HG03457 (cell line): ENCODE measurements around the gene LINS1.
"Not testable (repeated sequence)": the region's sequence is repeated elsewhere in the genome, so short reads cannot be mapped to it uniquely, and the experiment has no call there.

Experiments used
- ATAC-seq: cut with Tn5 transposase; IDR thresholded peaks from one replicate; pipeline ENCODE4 v1.9.1; 2021; ENCODE audit warnings: moderate number of reproducible peaks; ENCODE audit not compliant: unreplicated experiment

Gene LINS1

GRCh38 chr15:100602823-100603393 lies 924 bp upstream of the LINS1 start:
- ATAC-seq = peak; percentile 43

DNA sequence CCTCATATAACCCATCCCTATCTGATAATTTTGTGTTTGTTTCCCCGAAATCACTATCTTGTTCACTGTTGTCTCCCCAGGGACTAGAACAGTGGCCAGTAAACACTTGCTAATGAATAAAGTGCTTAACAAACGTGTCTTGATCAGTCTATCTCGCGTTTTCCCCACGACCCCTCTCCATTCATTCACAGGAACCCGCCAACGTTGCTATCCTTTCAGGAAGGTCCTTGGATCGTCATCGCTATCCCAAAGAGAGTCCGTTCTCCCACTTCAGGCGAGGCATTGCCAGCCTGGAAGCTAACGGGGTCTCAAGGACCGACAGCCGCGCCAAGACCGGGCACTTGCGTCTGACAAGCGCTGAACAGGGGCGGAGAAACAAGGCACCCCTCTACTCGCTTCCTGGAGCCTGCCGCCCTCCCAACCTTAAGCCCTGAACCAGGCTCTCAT lies 344 bp downstream of the LINS1 start:
- ATAC-seq = no peak

DNA sequence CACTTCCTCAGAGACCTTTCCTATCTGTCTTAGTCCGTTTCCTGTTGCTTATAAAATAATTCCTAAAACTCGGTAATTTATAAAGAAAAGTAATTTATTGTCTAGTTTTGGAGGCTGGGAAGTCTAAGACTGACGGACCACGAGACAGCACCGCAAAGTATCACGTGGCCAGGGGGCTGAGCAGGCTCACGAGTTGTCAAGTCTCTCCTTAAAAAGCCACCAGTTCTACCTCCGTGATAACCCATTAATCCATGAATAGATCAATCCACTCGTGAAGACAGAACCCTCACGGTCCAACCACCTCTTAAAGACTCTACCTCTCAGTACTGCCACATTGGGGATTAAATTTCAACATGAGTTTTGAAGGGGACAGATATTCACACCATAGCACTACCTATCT lies 821 bp downstream of the LINS1 start:
- ATAC-seq = no peak

DNA sequence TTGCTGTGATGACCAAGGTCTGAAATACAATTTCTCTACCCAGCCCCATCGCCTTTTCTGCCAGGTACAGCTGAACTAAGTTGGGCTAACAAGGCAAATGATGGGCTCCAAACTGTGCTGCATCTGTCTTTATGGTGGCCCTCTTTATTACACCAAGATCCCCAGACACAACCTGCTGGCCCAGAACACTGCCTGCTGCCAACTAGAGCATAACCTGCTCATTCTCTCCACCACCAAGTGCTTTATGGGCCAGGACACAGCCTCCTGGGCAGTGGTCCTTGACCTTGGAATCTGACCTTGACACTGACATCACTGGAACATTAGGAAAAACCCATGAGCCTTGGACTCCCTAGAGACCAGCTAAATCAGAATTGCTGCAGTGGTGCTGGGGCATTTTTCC lies 3.3 kb downstream of the LINS1 start:
- ATAC-seq = no peak

DNA sequence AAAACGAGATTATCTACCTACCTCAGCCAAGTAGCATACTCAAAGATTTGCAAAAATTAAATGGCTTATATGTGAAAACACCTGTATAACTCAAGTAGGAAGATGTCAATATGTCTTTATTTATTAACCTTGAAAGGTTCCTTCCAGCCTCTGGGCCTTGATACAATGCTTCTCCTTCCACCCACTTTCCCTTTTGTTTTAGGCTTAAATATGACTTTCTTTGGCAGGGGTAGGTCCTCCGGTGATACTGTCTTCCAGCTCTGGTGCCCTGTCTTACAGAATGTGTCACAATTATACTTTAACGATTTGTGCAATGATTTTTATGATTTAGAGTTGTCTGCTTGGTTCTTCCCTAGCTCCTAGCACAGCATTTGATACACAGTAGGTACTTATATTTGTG lies 4.1 kb downstream of the LINS1 start:
- no peak for ATAC-seq

DNA sequence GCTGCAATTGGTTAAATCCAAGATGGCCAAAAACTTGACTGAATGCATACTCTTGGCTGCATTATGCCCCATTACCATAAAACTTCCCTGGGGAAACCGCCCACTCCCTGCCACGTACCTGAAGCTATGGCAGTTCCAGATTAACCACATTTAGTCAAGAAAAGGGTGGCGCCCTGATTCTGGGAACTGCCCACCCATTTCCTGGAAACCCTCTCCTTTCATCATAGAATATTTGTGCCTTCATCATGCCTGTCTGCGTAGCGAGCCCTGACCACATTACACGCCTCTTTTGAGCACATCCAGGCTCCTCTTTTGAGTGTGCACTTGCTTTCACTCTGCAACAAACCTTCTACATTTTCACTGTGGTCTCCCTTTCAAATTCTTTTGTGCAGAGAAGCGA lies 5.2 kb downstream of the LINS1 start:
- ATAC-seq = peak; percentile 79

- ATAC-seq = no peak
Observed at GRCh38 chr15:100595964-100596363, 6.0 kb downstream of the LINS1 start.

DNA sequence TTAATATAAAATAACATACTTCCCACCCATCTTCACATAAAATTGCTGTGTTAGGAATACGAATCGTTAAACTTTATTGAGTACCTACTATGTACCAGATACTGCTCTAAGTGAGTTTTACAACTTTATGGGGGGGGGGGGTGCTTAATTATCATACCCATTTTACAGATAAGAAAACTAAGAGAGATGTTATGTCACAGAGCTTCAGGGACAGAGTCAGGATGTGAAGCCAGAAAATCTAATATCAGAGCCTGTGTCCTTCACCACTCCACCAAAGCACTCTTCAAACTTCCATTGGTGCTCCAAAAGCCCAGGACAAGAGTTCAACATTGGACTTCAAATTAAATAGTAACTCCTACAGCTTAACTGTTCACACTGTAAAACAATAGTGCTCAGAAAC lies 8.6 kb downstream of the LINS1 start:
- ATAC-seq = no peak

- no peak for ATAC-seq
Observed at GRCh38 chr15:100592898-100593297, 9.1 kb downstream of the LINS1 start.

- ATAC-seq = no peak
Observed at GRCh38 chr15:100591835-100592234, 10.1 kb downstream of the LINS1 start.

GRCh38 chr15:100591163-100591562 lies 10.8 kb downstream of the LINS1 start:
- not testable (repeated sequence) for ATAC-seq

DNA sequence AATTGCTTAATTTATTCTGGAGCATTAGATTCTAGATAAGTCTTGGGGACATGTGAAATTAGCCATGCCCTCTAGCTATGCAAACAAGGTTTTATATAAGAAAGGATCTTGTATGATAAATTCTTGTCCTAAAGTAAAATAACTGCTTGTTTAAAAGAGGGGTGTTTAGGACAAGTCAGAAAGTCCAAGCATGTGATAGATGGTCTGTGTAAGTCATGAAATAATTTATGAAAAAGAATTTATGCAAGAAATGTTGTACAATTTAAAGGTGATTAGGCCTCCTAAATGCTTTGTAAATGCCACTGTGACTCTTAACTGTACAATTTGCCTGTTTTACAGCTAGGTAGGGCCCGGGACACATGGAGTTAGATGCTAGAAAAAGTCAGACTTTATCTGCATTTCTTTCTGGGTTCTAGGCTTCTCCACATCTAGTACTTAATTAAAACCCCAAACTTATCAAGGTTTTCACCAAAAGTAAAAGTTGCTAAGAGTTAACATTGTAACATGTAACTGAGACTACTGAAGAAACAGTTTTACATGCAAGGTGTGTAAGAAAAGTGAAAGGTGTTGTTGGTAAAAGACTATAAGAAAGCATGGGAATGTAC lies 13.2 kb downstream of the LINS1 start:
- ATAC-seq = no peak

- no peak for ATAC-seq
Observed at GRCh38 chr15:100580414-100580813, 21.6 kb downstream of the LINS1 start.

DNA sequence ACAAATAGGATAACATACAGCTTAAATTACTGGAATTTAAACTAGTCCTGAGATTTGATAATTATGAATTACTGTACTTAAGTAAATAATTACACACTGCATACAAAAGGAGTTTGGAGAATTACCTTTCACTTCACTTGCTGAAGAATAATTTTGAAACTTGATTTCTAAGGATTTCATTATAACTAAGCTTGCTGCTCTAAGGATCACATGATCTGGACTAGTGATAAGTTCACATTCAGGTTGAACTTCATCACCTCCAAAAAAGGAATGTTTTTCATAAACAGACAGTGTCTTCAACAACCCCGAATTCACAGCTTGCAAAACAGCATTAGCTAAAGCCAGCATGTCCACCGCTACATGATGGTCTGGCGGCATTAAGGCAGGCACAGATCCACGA lies 28.5 kb downstream of the LINS1 start:
- no peak for ATAC-seq

GRCh38 chr15:100572362-100572983 lies 29.5 kb downstream of the LINS1 start:
- ATAC-seq = no peak

DNA sequence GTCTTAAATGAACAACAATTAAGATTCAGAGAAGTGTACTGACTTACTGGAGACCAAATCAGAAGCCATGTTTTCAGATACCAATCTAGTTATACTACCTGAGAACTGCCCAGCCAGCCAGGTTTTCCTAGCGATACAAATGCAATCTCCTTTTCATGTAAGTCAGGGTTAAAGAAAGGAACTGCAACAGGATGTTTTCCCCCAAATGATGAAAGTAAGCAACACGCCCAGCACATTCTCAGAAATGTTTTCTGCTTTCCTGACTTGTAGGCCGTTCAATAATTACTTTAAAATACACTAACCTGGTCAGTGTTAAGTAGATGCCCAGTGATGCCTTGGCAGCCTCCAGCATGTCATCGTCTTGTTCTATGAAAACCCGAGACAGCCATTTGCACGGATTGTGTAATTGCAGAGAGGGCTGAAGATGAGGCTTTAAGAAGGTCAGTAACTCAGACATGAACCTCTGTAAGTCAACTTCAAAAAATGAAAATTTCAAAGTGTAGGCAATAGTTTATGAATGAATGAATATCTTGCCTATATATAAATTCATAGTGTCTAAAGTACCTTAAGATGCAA lies 30.3 kb downstream of the LINS1 start:
- ATAC-seq = no peak

DNA sequence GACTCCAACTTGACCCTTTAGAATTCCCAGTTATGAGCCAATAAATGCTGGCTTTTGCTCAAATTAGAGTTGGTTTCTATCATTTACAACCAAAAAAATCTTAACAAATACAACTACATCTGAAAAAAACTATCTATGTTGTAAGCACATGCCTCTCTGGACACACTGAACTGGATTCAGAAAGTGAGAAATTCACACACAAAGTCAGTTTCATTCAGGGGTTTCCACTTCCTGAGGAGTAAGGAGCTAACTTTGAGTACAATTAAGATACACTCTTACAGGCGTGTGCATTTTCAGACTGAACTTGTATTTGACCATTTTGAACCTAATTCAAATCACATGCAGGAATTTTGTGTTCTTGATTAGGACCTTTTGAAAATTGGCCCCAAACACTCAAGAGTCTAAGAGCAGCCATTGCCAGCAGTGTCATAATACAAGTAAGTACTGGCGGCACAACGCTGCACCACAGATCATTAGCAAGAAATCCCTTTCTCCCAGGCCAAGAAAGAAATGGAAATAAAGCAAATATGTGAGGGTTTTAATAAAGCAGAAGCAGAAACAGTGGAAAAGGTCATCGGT lies 31.2 kb downstream of the LINS1 start:
- no peak for ATAC-seq

GRCh38 chr15:100570275-100570674 lies 31.7 kb downstream of the LINS1 start:
- no peak for ATAC-seq

DNA sequence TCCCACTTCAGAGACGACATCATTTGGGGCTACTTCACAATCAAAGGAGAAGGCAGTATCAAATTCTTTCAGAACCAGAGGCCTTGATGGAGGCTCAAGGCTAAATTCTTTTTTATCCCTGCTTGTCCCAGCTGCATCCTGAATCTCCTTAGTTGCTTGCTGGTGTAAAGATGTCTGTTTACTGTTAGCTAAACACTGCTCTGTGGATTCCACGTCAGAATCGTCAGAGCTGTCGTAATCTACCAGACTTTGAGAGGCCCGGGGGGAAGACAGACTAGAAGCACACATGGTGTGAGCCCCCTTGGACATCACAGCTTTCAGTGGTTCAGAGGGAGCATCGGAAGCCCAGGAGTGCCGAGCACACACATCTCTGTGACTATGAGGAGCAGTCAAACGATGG lies 32.6 kb downstream of the LINS1 start:
- no peak for ATAC-seq

- ATAC-seq = no peak
Observed at GRCh38 chr15:100566850-100567628, 34.9 kb downstream of the LINS1 start.

GRCh38 chr15:100565591-100565990 lies 36.4 kb downstream of the LINS1 start:
- ATAC-seq = no peak
